Measurements from ENCODE around the gene CAMK2B.

GRCh38 chr7:44284216-44284615 lies 41.2 kb downstream of the CAMK2B start:
- TF ChIP-seq, protein P1, sequence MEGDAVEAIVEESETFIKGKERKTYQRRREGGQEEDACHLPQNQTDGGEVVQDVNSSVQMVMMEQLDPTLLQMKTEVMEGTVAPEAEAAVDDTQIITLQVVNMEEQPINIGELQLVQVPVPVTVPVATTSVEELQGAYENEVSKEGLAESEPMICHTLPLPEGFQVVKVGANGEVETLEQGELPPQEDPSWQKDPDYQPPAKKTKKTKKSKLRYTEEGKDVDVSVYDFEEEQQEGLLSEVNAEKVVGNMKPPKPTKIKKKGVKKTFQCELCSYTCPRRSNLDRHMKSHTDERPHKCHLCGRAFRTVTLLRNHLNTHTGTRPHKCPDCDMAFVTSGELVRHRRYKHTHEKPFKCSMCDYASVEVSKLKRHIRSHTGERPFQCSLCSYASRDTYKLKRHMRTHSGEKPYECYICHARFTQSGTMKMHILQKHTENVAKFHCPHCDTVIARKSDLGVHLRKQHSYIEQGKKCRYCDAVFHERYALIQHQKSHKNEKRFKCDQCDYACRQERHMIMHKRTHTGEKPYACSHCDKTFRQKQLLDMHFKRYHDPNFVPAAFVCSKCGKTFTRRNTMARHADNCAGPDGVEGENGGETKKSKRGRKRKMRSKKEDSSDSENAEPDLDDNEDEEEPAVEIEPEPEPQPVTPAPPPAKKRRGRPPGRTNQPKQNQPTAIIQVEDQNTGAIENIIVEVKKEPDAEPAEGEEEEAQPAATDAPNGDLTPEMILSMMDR (IDR thresholded peaks at IDR 0.05; ENCODE audit: low read length): no peak
- TF ChIP-seq EZH2 (IDR thresholded peaks at IDR 0.05; ENCODE audit: borderline replicate concordance, low read length): no peak
